ENCODE data around the gene AJAP1. TPM values are rescaled to one million over a fixed set of nuclear protein-coding genes. Genes with fewer than 3 reads are reported as not detected.

Gene AJAP1
- total and polyA plus RNA-seq, 12 donors = 0.02 to 0.94 (median 0.09) TPM; not detected in 3

GRCh38 chr1:4708840-4709507 lies 54.6 kb downstream of the AJAP1 start:
- peaks cover 0 to 9% (median 0%) of the 10 kb centered on the region in 9 donors for H3K4me1 ChIP-seq
- no peak overlapping the region for H3K27ac ChIP-seq
- ATAC-seq (no peak), DNase-seq (no peak)
- no peaks in the 10 kb centered on the region for H3K9me3 ChIP-seq
- no peak overlapping the region for H3K4me3 ChIP-seq
- H3K27me3 ChIP-seq = peaks cover 0 to 66% (median 40%) of the 10 kb centered on the region in 7 donors
- H3K36me3 ChIP-seq = no peaks in the 10 kb centered on the region
- no peak for TF ChIP-seq CTCF (IDR thresholded peaks at IDR 0.05)
- intact Hi-C loops (cut with DNase I) = no loop called here
- 64 to 66% methylated on average over 5 of the region's 5 CpGs for WGBS, 2 donors

GRCh38 chr1:4709641-4710040 lies 55.2 kb downstream of the AJAP1 start:
- Histone ChIP-seq H3K4me1 (peaks cover 0 to 9% (median 0%) of the 10 kb centered on the region in 9 donors), H3K36me3 (no peaks in the 10 kb centered on the region), H3K27ac (no peak overlapping the region), H3K9me3 (no peaks in the 10 kb centered on the region), H3K27me3 (peaks cover 0 to 68% (median 40%) of the 10 kb centered on the region in 7 donors), H3K4me3 (no peak overlapping the region)
- no peak for DNase-seq
- no peak for ATAC-seq
- intact Hi-C loops (cut with DNase I) = no loop called here
- 77 to 83% methylated on average over 5 of the region's 5 CpGs for WGBS, 2 donors
- TF ChIP-seq CTCF (IDR thresholded peaks at IDR 0.05) = no peak

GRCh38 chr1:4710592-4711415 lies 56.4 kb downstream of the AJAP1 start:
- intact Hi-C loops (cut with DNase I) = no loop called here
- H3K4me1 ChIP-seq = peaks cover 0 to 9% (median 0%) of the 10 kb centered on the region in 9 donors
- no peak overlapping the region for H3K27ac ChIP-seq
- no peak for ATAC-seq
- 19 to 21% methylated on average over 39 of the region's 39 CpGs for WGBS, 2 donors
- no peak for TF ChIP-seq CTCF (IDR thresholded peaks at IDR 0.05)
- H3K9me3 ChIP-seq = peaks cover 0 to 9% (median 0%) of the 10 kb centered on the region in 11 donors
- H3K4me3 ChIP-seq = no peak overlapping the region
- DNase-seq = no peak
- H3K27me3 ChIP-seq = peaks cover 0 to 65% (median 40%) of the 10 kb centered on the region in 7 donors
- H3K36me3 ChIP-seq = no peaks in the 10 kb centered on the region

- no peak for ATAC-seq
These were observed 57.2 kb downstream of the AJAP1 start for GRCh38 chr1:4711416-4712275.

More at GRCh38 chr1:4711416-4712275, 57.2 kb downstream of the AJAP1 start:
- Histone ChIP-seq H3K4me3 (no peak overlapping the region), H3K27me3 (peaks cover 0 to 67% (median 40%) of the 10 kb centered on the region in 7 donors), H3K9me3 (peaks cover 0 to 14% (median 0%) of the 10 kb centered on the region in 11 donors), H3K27ac (no peak overlapping the region), H3K36me3 (no peaks in the 10 kb centered on the region), H3K4me1 (peaks cover 0 to 9% (median 0%) of the 10 kb centered on the region in 9 donors)
- 46 to 48% methylated on average over 66 of the region's 66 CpGs for WGBS, 2 donors
- no peak for TF ChIP-seq CTCF (IDR thresholded peaks at IDR 0.05)
- intact Hi-C loops (cut with DNase I) = no loop called here
- no peak for DNase-seq

Measured in heart right ventricle (tissue), 16 donors.